ENCODE results near the gene PTPRN2. TPM values are rescaled to one million over a fixed set of nuclear protein-coding genes. Genes with fewer than 3 reads are reported as not detected.
A peak's percentile ranks its signal among the peaks of the same experiment; 100 is the strongest.

Gene PTPRN2
- total RNA-seq, 1 experiment from 2014 or later, result 2.1 TPM

DNA sequence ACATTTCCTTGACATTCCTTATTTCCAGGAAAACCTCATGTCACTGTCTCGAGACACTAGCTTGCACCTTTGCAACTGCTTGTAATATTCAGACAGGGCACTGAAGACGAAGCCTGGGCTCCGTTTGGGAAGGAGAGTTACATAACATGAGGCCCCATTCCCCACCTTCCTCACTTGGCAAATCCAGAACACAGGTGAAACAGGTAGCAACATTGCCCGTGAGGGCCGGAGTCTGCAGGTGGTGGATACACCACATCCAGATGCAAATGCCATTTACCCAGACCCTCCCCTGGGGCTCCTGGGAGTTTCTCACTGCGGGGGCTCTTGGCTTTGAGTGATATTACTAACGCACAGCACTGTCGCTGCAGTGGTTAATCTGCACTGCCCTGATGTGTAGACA, 491.0 kb downstream of the PTPRN2 start:
- no peak overlapping the region for H2AFZ ChIP-seq (ENCODE audit: low read depth, low read length, poor library complexity, severe bottlenecking)
- BruUV-seq (replicated peaks), result no TSS peak
- POLR2A ChIA-PET, result no interaction called here

GRCh38 chr7:158094671-158095226, 492.9 kb downstream of the PTPRN2 start:
- ATAC-seq, result peak; percentile 60; the same call in 1 of the 2 replicates
- TF ChIP-seq REST (IDR thresholded peaks at IDR 0.05; ENCODE audit: low read depth) (no peak), EGR1 (IDR thresholded peaks at IDR 0.05; ENCODE audit: low read depth) (no peak), ZFX (IDR thresholded peaks at IDR 0.05) (no peak), CBX3 (IDR thresholded peaks at IDR 0.05; ENCODE audit: low read depth) (no peak), SP1 (IDR thresholded peaks at IDR 0.05; ENCODE audit: low read depth) (no peak), EZH2phosphoT487 (IDR thresholded peaks at IDR 0.05; ENCODE audit: borderline replicate concordance) (no peak), CTCF (IDR thresholded peaks at IDR 0.05 in 2 of 3, conservative IDR thresholded peaks at IDR 0.05 in 1 of 3; ENCODE audit: borderline replicate concordance in 1 of 3, insufficient read depth in 1 of 3, low read depth in 2 of 3, low read length in 2 of 3) (no peak), POLR2AphosphoS5 (IDR thresholded peaks at IDR 0.05; ENCODE audit: low read depth, low read length) (no peak)

More for the DNA sequence above, 491.0 kb downstream of the PTPRN2 start:
- no peaks in the 10 kb centered on the region for H3K9me2 ChIP-seq (ENCODE audit: insufficient read depth)
- RAD21 ChIA-PET (ENCODE audit: low non-redundant PET in 1 of 2, low total read pairs in 2 of 2, uncharacterized antibody in 2 of 2, unreplicated experiment in 2 of 2), result no interaction called here
- CTCF ChIA-PET, result no interaction called here
- no peaks in the 10 kb centered on the region for H3K36me3 ChIP-seq (ENCODE audit: control insufficient read depth in 1 of 2, insufficient read depth in 2 of 2, low read length in 2 of 2)
- H3K4me1 ChIP-seq (ENCODE audit: control insufficient read depth in 1 of 2, insufficient read depth in 2 of 2, low read length in 2 of 2), result no peaks in the 10 kb centered on the region
- no peak for DNase-seq (ENCODE audit: low read depth, low spot score)
- H3K9me3 ChIP-seq (ENCODE audit: control insufficient read depth in 1 of 2, insufficient read depth in 1 of 2, low read depth in 1 of 2, low read length in 2 of 2), result no peaks in the 10 kb centered on the region
- no peak overlapping the region for H3K4me3 ChIP-seq (replicated peaks in 1 of 2; ENCODE audit: low read depth in 1 of 2, low read length in 2 of 2)
- no peak for ATAC-seq
- no peak overlapping the region for H3K4me2 ChIP-seq (ENCODE audit: low read length)
- H3K27ac ChIP-seq (ENCODE audit: low read depth, low read length), result no peak overlapping the region
- H4K20me1 ChIP-seq (ENCODE audit: insufficient read depth), result no peaks in the 10 kb centered on the region
- no peaks in the 10 kb centered on the region for H3K27me3 ChIP-seq (ENCODE audit: insufficient read depth, low read length)
- no peaks in the 10 kb centered on the region for H3K79me2 ChIP-seq (ENCODE audit: insufficient read depth, low read length)
- no peak for TF ChIP-seq CTCF (IDR thresholded peaks at IDR 0.05 in 2 of 3, conservative IDR thresholded peaks at IDR 0.05 in 1 of 3; ENCODE audit: borderline replicate concordance in 1 of 3, insufficient read depth in 1 of 3, low read depth in 2 of 3, low read length in 2 of 3)
- intact Hi-C loops (cut with micrococcal nuclease), result no loop called here
- no peak overlapping the region for H3K9ac ChIP-seq (ENCODE audit: low read length)

More at GRCh38 chr7:158094671-158095226, 492.9 kb downstream of the PTPRN2 start:
- ChIA-PET CTCF (no interaction called here), RAD21 (ENCODE audit: low non-redundant PET in 1 of 2, low total read pairs in 2 of 2, uncharacterized antibody in 2 of 2, unreplicated experiment in 2 of 2) (no interaction called here), POLR2A (no interaction called here)
- Histone ChIP-seq H2AFZ (ENCODE audit: low read depth, low read length, poor library complexity, severe bottlenecking) (no peak overlapping the region), H3K4me3 (replicated peaks in 1 of 2; ENCODE audit: low read depth in 1 of 2, low read length in 2 of 2) (no peak overlapping the region), H3K9me2 (ENCODE audit: insufficient read depth) (no peaks in the 10 kb centered on the region), H3K36me3 (ENCODE audit: control insufficient read depth in 1 of 2, insufficient read depth in 2 of 2, low read length in 2 of 2) (no peaks in the 10 kb centered on the region), H3K9ac (ENCODE audit: low read length) (no peak overlapping the region), H3K9me3 (ENCODE audit: control insufficient read depth in 1 of 2, insufficient read depth in 1 of 2, low read depth in 1 of 2, low read length in 2 of 2) (no peaks in the 10 kb centered on the region), H3K79me2 (ENCODE audit: insufficient read depth, low read length) (no peaks in the 10 kb centered on the region), H3K4me1 (ENCODE audit: control insufficient read depth in 1 of 2, insufficient read depth in 2 of 2, low read length in 2 of 2) (no peaks in the 10 kb centered on the region), H3K27me3 (ENCODE audit: insufficient read depth, low read length) (no peaks in the 10 kb centered on the region), H3K4me2 (ENCODE audit: low read length) (no peak overlapping the region), H4K20me1 (ENCODE audit: insufficient read depth) (no peaks in the 10 kb centered on the region), H3K27ac (ENCODE audit: low read depth, low read length) (no peak overlapping the region)
- intact Hi-C loops (cut with micrococcal nuclease), result no loop called here
- no TSS peak for BruUV-seq (replicated peaks)
- no peak for DNase-seq (ENCODE audit: low read depth, low spot score)
